SU-DHL-6 (cell line): Measurements from ENCODE around the gene NAPEPLD.

Experiments
- H2AFZ ChIP-seq: fragments of 200-600 bp; sonication (generic); 2 replicates; pipeline ENCODE4 v1.6.1; 2014; ENCODE audit warnings: low read depth, mild to moderate bottlenecking, moderate library complexity, mixed read lengths, antibody characterized with exemption, low read length; ENCODE audit not compliant: severe bottlenecking
- H3F3A ChIP-seq: fragments of 200-600 bp; shearing (Covaris generic); 2 replicates; pipeline ENCODE4 v1.6.0; 2016; ENCODE audit warnings: antibody characterized with exemption, mild to moderate bottlenecking; ENCODE audit not compliant: insufficient read depth
- H3K27ac ChIP-seq: fragments of 200-600 bp; sonication (generic); 2 replicates; pipeline ENCODE4 v1.5.1; 2016; ENCODE audit warnings: low read depth, mild to moderate bottlenecking, low read length, moderate library complexity, mixed read lengths
- H3K27me3 ChIP-seq: fragments of 200-600 bp; sonication (generic), shearing (Covaris generic); 2 replicates; pipeline ENCODE4 v1.6.0; 2014; ENCODE audit warnings: mild to moderate bottlenecking, low read length
- H3K36me3 ChIP-seq: fragments of 200-600 bp; sonication (generic); 2 replicates; pipeline ENCODE4 v1.6.1; 2014; ENCODE audit warnings: mild to moderate bottlenecking, low read length, mixed read lengths
- H3K4me2 ChIP-seq: fragments of 300-600, 200-600 bp; shearing (Covaris generic), sonication (generic); 2 replicates; pipeline ENCODE4 v1.6.0; 2014; ENCODE audit warnings: low read length, low read depth, mild to moderate bottlenecking; ENCODE audit not compliant: poor library complexity, severe bottlenecking
- H3K4me3 ChIP-seq: fragments of 200-600 bp; sonication (generic); 2 replicates; pipeline ENCODE4 v1.5.1; 2014; ENCODE audit warnings: antibody characterized with exemption, low read length, mild to moderate bottlenecking, mixed read lengths; ENCODE audit not compliant: insufficient read depth, poor library complexity, severe bottlenecking
- H3K79me2 ChIP-seq: fragments of 200-600 bp; sonication (generic); 2 replicates; pipeline ENCODE4 v1.6.1; 2014; ENCODE audit warnings: mild to moderate bottlenecking, low read length, moderate library complexity; ENCODE audit not compliant: insufficient read depth
- H3K9ac ChIP-seq: fragments of 200-600 bp; sonication (generic); 2 replicates; pipeline ENCODE4 v1.7.0; 2014; ENCODE audit warnings: mild to moderate bottlenecking, low read length
- H3K9me2 ChIP-seq: fragments of 200-600 bp; sonication (generic); replicated peaks from 2 replicates; pipeline ENCODE4 v1.6.1; 2014; ENCODE audit warnings: low read length; ENCODE audit not compliant: insufficient read depth
- H3K9me3 ChIP-seq: fragments of 200-600 bp; sonication (generic); 2 replicates; pipeline ENCODE4 v1.6.1; 2014; ENCODE audit warnings: low read length, mixed read lengths; ENCODE audit not compliant: insufficient read depth
- H4K20me1 ChIP-seq: fragments of 200-600 bp; sonication (generic); 2 replicates; pipeline ENCODE4 v1.6.1; 2014; ENCODE audit warnings: low read depth, mild to moderate bottlenecking, antibody characterized with exemption, low read length, moderate library complexity, mixed read lengths
- EZH2phosphoT487 ChIP-seq: fragments of 200-600 bp; sonication (generic), shearing (Covaris generic); conservative IDR thresholded peaks from 2 replicates; pipeline ENCODE4 v1.6.1; 2018; ENCODE audit warnings: mild to moderate bottlenecking, antibody characterized with exemption, low read length, moderate library complexity, mixed read lengths
- TF ChIP-seq, protein P1 (sequence below): fragments of 200-600 bp; sonication (generic); IDR thresholded peaks from one replicate; pipeline ENCODE4 v1.5.1; 2017; ENCODE audit warnings: antibody characterized with exemption, mild to moderate bottlenecking, low read length, moderate library complexity; ENCODE audit not compliant: insufficient read depth, poor library complexity, severe bottlenecking

The NAPEPLD gene

DNA sequence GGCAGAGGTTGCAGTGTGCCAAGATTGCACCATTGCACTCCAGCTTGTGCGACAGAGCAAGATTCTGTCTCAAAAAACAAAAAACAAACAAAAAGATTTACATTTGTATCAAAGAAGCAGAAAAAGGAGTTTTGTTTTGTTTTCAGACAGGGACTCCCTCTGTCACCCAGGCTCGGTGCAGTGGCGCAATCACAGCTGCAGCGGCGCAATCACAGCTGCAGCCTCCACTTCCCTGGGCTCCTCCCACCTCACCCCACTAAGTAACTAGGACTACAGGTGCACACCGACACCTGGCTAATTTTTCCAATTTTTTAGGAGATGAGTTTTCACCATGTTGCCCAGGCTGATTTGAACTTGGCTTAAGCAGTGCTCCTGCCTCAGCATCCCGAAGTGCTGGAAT lies 72.1 kb downstream of the NAPEPLD start:
- TF ChIP-seq, protein P1, sequence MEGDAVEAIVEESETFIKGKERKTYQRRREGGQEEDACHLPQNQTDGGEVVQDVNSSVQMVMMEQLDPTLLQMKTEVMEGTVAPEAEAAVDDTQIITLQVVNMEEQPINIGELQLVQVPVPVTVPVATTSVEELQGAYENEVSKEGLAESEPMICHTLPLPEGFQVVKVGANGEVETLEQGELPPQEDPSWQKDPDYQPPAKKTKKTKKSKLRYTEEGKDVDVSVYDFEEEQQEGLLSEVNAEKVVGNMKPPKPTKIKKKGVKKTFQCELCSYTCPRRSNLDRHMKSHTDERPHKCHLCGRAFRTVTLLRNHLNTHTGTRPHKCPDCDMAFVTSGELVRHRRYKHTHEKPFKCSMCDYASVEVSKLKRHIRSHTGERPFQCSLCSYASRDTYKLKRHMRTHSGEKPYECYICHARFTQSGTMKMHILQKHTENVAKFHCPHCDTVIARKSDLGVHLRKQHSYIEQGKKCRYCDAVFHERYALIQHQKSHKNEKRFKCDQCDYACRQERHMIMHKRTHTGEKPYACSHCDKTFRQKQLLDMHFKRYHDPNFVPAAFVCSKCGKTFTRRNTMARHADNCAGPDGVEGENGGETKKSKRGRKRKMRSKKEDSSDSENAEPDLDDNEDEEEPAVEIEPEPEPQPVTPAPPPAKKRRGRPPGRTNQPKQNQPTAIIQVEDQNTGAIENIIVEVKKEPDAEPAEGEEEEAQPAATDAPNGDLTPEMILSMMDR: no peak
- TF ChIP-seq EZH2phosphoT487: no peak
- Histone ChIP-seq H3K9me3 (no peaks in the 10 kb centered on the region), H2AFZ (no peak overlapping the region), H3K27me3 (no peaks in the 10 kb centered on the region), H3K4me3 (no peak overlapping the region), H3K9ac (no peak overlapping the region), H3K4me2 (no peak overlapping the region), H3K79me2 (peaks cover 19% of the 10 kb centered on the region), H4K20me1 (no peaks in the 10 kb centered on the region), H3F3A (peaks cover 13% of the 10 kb centered on the region; the same call in 1 of the 2 replicates), H3K36me3 (no peaks in the 10 kb centered on the region), H3K27ac (no peak overlapping the region), H3K9me2 (no peaks in the 10 kb centered on the region)

DNA sequence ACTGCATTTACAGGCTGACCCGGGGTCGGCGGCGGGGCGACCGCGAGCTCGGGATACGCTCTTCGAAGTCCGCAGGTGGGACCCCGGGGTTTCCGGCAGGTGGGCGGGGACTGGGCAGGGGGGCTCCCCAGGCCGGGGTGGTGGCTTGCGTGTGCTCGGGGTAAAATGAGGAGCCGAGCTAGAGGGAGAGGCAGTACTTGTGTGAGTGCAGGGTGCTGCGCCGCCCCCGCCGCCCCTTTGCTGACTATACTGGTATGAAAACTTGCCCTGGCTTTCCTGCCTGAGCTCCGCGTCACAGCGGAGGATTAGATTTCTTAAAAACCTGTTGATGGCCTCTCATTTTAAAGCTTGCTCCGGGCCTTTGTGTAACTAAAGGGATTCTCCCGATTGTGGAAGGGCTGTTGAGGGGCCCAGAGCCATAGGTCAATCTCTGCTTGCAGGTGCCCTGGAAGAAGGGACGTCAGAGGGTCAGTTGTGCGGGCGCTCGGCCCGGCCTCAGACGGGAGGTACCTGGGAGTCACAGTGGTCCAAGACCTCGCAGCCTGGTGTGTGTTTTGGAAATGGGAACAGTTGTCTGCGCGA lies 73.5 kb downstream of the NAPEPLD start:
- Histone ChIP-seq H4K20me1 (no peaks in the 10 kb centered on the region), H3K79me2 (peaks cover 19% of the 10 kb centered on the region), H2AFZ (peak overlapping the region; percentile 65), H3K27ac (peak overlapping the region; percentile 67), H3K36me3 (no peaks in the 10 kb centered on the region), H3K9me2 (no peaks in the 10 kb centered on the region), H3F3A (peaks cover 13% of the 10 kb centered on the region; the same call in 1 of the 2 replicates), H3K27me3 (no peaks in the 10 kb centered on the region), H3K4me2 (peak overlapping the region; percentile 70), H3K4me3 (peak overlapping the region; percentile 74), H3K9ac (peak overlapping the region; percentile 71), H3K9me3 (no peaks in the 10 kb centered on the region)
- no peak for TF ChIP-seq EZH2phosphoT487
- TF ChIP-seq, protein P1: no peak

DNA sequence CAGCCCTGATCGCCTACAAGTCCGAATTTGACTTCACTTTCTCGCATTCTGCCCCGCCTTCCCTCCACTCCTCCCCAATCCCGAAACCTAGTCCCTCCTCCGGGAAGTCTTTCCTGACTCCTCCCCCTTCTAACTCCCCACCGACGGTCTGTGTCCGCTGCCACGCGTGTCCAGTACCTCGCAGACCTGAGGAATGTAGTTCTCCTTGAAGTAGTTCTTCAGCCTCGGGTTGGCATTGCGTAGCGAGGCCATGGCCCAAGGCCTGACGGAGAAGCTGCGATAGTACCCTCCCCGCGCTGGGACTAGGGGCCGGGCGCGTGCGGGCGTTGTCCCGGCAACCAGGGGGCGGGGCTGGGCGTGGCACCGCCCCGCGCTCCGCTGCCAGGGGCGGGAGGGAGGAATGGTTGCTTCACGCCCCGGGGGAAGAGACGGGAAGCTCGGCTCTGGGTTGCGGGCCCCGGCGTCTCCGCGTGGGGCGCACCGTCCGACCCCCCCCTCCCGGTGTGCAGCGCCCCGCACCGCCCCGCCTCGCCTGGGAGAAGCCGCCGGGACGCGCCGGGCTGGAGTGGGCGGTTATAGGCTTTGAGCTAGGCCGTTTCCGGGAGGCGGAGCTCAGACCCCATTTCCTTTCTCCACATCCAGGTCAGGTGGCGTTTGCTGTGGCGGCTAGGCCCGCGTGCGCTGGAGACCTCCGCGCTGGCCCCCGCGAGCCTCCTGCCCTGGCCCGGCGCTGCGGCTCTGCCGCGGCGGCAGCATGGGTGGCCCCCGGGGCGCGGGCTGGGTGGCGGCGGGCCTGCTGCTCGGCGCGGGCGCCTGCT lies 74.2 kb downstream of the NAPEPLD start, which contains the start of the genes ARMC10 and FBXL13:
Gene ARMC10 (plus strand): TSS at position 622 of the 818 bp plus-strand sequence. CDS start 133 bp downstream, at position 755.
Gene FBXL13 (minus strand): TSS at position 278 of the 818 bp plus-strand sequence.
- Histone ChIP-seq H2AFZ (peak within 1 kb of the TSS; percentile 65), H3K9ac (peak within 1 kb of the TSS; percentile 71), H3K79me2 (peaks cover 19% of the 10 kb centered on the region), H3F3A (peaks cover 13% of the 10 kb centered on the region; the same call in 1 of the 2 replicates), H4K20me1 (no peaks in the 10 kb centered on the region), H3K9me2 (no peaks in the 10 kb centered on the region), H3K4me3 (peak within 1 kb of the TSS; percentile 74), H3K36me3 (no peaks in the 10 kb centered on the region), H3K27ac (peak within 1 kb of the TSS; percentile 67), H3K9me3 (no peaks in the 10 kb centered on the region), H3K27me3 (no peaks in the 10 kb centered on the region), H3K4me2 (peak within 1 kb of the TSS; percentile 70)
- TF ChIP-seq, protein P1: no peak
- TF ChIP-seq EZH2phosphoT487: no peak
